CD4-positive, alpha-beta T cell treated with Interferon gamma for 1 hour (primary cell): ENCODE measurements around the gene NFATC4.
A peak's percentile ranks its signal among the peaks of the same experiment; 100 is the strongest.

Experiments
- DNase-seq: peaks from one replicate; pipeline ENCODE4 v3.0.0-alpha.2; 2020

The NFATC4 gene

DNA sequence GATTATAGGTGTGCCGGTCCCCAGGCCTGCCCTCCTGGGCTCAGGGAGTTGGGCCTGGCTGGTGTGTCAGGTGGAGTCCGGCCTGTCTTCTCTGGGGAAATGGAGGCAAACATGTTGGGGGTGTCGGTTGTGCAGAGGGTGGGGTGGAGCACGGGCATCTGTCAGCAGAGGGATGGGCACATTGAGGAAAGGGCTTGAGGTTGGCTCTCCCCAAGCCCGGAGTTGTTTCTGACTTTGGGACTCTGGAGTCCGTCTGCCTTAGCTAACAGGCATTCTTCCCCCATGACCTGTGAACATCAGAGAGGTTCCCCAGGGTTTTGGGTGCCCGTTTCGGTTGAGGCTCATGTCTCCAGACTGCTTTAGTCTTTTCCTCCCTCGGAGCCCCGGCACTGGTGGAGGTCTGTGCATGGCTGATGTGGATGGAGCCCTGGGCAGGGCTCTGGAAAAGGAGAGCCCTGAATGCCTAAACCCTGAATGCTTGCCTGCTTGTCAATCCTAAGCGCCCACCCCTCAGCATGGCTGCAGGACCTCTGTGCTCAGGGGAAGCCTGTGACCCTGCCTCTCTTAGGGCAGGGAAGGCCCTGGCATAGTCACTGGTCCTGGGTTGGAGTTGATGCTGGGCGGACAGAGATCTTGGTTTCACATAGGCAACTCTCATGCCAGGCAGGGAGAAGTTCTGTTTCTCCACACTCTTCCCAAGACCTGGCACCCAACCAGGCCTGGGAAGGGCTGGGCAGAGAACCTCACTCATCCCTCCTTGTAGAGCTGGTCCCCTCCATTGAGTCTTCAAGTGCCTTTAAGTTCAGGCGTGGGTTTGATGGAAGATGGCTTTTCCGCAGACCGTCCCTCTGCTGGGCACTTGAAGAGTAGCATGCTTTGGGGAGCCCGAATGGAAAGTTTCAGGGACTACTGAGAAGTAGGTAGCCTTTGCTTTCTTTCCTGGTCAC lies 43.7 kb downstream of the NFATC4 start:
- peak; percentile 29 for DNase-seq

DNA sequence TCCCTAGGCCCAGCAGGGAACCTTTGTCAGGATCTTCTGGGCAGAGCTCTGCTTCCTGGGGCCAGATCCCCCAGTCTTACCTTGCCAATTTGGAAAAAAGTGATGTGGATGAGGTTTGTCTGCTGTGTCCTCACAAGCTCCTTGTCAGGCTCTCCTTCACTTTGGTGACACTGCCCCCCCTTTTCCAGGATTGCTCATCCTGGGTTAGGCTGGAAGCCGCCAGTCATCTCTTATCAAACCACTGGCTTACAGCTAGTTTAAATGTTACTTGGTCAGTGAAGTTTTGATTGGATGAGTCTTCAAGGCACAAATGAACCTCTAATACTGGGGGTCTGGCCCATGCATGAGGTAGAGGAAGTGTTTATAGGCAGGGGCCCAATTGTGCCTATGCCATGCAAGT lies 46.1 kb downstream of the NFATC4 start:
- DNase-seq, result no peak

DNA sequence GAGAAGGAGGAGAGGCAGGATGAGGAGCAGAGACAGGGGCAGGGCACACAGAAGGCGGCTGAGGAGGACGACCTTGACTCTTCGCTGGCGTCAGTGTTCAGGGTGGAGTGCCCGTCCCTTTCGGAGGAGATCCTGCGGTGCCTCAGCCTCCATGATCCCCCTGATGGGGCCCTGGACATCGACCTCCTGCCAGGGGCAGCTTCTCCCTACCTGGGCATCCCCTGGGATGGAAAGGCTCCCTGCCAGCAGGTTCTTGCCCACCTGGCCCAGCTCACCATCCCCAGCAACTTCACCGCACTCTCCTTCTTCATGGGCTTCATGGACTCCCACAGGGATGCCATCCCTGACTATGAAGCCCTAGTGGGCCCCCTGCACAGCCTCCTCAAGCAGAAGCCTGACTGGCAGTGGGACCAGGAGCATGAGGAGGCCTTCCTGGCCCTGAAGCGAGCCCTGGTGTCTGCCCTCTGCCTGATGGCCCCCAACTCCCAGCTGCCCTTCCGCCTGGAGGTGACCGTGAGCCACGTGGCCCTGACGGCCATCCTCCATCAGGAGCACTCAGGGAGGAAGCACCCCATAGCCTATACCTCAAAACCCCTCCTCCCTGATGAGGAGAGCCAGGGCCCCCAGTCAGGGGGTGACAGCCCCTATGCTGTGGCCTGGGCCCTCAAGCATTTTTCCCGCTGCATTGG lies 46.9 kb downstream of the NFATC4 start:
- DNase-seq, result no peak

DNA sequence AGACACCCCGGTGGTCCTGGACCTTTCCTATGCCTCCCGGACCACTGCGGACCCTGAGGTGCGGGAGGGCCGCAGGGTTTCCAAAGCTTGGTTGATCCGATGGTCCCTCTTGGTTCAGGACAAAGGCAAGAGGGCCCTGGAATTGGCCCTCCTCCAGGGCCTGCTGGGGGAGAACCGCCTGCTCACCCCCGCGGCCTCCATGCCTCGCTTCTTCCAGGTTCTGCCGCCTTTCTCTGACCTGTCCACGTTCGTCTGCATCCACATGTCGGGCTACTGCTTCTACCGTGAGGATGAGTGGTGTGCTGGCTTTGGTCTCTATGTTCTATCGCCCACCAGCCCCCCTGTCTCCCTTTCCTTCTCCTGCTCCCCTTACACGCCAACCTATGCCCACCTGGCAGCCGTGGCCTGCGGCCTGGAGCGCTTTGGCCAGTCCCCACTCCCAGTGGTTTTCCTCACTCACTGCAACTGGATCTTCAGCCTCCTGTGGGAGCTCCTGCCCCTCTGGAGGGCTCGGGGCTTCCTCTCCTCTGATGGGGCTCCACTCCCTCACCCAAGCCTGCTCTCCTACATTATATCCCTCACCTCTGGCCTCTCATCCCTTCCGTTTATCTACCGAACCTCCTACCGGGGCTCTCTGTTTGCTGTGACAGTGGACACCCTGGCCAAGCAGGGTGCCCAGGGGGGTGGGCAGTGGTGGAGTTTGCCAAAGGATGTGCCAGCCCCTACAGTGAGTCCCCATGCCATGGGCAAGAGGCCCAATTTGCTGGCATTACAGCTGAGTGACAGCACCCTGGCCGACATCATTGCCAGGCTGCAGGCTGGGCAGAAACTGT lies 47.7 kb downstream of the NFATC4 start:
- no peak for DNase-seq

DNA sequence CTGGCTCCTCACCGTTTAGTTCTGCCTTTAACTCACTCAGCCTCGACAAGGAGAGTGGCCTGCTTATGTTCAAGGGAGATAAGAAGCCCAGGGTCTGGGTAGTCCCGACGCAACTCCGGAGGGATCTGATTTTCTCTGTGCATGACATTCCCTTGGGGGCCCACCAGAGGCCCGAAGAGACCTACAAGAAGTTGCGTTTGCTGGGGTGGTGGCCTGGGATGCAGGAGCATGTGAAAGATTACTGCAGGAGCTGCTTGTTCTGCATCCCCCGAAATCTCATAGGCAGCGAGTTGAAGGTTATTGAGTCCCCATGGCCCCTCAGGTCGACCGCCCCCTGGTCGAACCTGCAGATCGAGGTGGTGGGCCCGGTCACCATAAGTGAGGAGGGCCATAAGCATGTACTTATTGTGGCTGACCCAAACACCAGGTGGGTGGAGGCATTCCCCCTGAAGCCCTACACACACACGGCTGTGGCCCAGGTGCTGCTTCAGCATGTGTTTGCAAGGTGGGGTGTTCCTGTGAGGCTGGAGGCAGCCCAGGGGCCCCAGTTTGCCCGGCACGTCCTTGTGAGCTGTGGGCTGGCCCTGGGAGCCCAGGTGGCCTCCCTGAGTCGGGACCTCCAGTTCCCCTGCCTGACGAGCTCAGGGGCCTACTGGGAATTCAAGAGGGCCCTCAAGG lies 48.4 kb downstream of the NFATC4 start:
- no peak for DNase-seq

DNA sequence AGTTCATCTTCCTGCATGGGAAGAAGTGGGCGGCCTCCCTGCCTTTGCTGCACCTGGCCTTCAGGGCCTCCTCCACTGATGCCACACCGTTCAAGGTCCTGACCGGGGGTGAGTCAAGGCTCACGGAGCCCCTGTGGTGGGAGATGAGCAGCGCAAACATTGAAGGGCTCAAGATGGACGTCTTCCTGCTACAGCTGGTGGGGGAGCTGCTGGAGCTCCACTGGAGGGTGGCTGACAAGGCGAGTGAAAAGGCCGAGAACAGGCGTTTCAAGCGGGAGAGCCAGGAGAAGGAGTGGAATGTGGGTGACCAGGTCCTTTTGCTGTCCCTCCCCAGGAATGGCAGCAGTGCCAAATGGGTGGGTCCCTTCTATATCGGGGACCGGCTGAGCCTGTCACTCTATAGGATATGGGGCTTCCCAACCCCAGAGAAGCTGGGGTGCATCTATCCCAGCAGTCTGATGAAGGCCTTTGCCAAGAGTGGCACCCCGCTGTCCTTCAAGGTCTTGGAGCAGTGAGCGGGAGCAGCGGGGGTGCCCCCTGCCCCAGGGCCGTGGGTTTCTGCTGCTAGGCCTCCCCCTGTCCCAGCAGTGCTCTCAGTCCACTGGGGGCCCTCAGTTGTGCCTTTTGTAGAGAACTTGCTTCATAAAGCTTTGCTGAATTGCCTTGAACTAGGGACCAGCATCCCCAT lies 49.1 kb downstream of the NFATC4 start:
- DNase-seq, result no peak

DNA sequence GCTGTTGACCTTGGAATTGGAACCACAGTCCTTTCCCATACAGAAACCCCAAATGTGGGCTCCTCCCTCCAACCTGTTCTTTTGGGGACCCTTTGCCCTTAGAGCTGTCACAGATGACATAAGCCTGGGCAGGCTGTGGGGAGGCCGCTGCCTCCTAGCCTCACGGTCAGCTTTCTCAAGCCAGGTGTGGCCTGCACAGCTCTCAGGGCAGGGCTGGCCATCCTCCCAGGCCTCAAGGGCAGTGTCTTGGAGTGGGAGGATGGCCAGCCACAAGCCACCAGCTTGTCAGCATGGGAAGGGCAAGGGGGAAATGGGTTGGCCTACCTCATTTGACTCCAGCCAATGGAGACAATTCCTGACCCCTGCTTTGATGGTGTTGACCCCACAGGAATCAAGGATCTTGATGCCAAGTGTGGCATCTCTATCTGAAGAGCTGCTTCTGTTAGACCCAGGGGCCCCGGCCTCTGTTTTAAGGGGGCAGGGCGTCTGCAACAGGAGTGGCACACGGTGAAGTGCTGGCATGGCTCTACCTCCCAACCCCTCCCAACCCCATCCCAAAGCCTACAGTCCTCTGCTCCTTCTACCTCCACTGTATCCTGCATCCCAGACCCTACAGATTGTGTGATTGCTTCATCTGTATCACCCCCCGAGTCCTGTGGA lies 50.0 kb downstream of the NFATC4 start:
- DNase-seq, result no peak

DNA sequence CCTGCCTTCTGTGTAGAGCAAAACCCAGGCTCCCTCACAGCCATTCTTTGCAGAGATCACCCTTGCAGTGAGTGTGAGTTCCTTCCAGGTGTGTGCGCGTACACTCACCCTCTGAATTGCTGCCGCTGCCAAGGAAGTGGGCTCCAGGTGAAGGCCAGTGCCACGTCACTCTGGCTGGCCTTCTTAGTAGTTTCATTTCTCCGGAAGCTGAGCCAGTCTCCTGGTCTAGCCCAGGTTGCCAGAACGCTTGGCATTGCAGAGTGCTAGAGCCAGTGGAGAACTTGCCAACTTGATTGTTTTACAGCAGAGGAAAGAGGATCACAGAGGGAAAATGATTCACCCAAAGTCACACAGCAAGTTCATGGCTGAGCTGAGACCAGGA lies 50.5 kb downstream of the NFATC4 start:
- DNase-seq, result no peak

DNA sequence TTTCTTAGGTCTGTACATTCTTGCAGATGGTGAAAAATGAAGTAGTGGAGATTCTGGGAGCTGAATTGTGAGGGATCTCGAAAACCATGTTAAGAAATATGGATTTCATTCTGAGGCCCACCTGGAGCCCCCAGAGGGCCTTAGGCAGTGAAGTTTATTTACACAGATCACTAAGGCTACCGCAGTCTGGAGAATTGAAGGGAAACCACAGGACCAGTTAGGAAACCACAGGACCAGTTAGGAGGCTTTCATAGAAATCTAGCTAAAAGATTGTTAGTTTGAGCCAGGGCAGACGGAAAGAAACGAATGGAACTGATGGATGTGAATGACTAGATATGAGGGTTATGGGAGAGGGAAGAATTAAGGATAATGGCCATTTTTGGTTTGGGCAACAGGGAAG lies 54.3 kb downstream of the NFATC4 start:
- DNase-seq, result no peak

DNA sequence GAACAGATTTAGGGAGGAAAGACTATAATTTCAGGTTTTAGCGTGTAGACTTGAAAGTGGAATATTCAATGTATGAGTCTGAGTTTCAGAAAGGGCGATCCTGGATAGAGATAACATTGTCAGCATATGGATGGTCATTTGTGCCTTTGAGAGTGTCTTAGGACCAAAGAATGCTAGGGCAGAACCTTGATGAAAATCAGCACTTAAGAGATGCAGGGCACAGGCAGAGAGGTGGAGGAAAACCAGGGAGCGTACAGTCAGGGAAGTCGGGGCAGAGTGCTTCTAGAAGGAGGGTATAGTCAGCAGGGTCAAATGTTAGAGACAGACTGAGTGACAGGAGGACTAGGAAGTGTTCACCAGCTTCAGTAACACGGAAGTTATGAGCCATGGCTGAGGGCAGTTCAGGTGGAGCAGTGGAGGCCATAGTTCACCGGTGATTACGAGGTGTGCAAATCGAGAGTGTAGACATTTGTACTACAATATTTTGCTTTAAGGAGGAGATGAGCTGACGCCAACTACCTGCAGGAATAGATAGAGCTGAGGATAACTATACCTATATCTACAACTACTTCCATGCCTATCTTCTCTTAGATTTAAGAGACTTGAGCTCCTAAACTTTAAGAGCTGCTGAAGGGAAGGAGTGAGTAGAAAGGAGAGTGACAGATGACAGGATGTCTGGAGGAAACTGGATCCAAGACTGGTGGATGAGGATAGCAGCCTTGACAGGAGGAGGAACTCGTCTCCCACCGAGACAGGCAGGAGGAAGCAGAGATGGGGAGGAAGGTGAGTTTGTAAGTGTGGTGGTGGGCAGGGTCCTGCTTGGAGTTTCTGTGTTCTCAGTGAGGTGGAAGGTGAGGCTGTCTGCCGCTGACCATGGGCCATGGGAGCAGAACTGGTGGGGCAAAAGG lies 55.0 kb downstream of the NFATC4 start:
- no peak for DNase-seq

DNA sequence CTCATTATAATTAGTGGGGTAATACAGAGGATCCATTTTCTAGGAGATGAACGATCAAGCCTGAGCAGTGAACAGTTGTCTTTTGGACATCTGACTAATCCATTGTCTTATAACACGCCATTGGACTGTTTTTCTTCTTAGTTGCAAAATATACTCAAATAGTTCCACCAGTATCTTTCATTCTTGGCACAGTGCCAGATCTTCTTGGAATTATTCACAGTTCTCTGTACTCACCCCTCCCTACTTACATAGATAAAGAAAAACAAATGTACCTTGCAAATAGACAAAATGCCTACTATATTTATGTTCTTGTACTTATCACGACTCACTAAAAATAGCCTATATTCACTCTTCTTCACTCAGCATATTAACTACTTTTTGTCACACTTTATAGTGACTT lies 57.7 kb downstream of the NFATC4 start:
- no peak for DNase-seq

DNA sequence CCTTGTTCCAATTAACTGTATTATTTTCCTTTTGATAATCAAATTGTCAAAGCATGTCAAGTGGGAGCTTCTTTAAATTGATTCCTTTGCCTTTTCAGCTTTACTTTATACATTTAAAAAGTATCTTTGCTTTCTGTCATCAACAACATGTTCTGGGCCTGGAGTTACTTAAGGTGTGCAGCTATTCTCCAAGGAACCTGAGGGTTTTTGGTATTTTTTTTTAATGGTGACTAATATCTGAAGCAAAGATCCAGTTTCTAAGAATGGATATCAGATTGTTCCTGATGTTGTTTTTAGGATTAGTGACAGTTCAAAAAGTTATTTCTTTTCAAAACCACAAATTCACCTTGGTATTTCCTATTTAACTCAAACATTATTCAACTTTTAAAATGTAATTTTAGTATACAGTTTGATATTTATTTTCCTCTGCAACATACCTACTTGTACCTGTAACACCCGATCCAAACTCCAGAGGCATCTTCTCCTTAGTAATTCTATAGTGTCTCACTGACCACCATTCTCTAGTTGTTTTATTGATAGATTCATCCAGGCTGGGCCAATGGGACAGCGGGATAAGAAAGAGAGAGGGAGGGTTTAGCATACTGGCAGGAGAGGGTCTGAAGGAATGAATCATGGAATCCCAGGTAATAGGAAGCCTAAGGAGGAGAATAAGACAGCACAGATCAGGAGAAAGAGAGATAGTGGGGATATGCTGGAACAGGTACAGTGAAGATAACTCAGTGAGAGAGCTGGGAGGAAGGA lies 58.3 kb downstream of the NFATC4 start:
- no peak for DNase-seq

DNA sequence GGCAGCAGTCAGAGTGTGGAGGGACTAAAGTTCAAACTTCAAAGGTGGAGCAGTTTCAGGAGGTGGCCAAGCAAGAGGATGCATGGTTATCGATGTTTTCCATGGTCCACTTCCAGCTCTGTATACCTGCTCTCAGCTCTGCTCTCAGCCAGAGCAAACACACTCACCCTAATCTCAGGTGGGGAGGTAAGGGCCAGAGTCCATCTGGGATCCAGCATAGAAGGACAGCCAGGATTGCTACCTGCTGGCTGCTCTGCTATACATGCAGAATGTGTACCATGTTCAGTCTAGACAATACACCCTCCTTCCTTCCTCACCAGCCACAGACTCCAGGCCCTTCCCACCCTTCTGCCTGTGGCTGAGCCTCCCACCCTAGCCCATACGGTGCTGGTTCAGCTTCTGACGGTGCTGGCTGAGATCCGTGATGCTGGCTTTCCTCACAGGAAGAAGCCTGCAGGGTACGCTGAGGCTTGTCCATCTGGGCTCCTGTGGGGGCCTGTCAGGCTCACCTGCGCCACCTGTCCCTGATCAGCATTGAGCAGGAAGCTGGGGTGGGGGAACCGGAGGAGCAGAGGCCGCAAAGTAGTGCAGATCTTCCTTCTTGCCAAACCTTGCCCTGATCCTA lies 59.0 kb downstream of the NFATC4 start:
- DNase-seq, result no peak

DNA sequence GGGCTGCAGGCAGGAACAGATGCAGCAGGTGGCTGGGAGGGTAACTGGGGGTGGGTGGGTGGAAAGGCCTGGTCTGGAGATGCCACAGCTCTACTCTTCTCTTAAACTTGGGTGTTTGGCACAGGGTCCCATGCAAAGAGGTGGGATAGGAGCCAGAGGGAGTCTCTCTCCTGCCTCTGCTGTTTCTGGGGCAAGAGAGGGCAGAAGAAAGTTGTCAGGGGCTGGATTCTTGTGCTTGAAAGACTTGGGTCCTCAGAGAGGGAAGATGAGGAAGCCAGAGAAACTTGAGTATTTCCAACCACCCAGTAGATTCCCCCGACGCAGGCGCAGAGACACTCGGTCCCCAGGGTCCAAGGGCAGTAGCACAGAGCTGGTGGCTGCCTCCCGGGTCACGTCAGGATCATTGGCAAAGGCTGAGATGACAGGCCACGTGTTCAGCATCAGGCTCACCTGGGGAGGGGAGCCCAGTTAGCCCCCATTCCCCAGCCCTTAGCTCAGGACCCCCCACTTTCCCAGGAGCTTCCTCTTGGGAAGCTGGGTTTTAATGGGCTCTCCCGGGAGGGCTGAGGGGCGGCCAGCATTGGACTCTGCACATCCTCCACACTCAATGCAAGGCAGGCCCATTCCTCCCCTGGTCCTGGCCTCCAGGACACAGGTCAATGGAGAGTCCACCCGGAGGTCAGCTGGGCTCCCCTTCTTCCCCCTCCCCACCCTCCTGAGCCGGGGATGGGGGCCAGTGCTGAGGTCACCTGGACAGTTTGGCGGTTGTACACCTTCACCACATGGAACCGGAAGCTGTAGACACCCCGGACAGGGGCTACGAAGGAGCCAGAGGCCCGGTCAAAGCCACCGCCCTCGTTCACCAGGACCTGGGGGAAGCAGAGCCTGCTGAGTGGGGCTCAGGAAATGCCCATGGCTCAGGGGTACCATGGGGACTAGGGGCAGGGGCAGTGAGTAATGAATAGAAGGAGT lies 59.8 kb downstream of the NFATC4 start:
- DNase-seq, result no peak

DNA sequence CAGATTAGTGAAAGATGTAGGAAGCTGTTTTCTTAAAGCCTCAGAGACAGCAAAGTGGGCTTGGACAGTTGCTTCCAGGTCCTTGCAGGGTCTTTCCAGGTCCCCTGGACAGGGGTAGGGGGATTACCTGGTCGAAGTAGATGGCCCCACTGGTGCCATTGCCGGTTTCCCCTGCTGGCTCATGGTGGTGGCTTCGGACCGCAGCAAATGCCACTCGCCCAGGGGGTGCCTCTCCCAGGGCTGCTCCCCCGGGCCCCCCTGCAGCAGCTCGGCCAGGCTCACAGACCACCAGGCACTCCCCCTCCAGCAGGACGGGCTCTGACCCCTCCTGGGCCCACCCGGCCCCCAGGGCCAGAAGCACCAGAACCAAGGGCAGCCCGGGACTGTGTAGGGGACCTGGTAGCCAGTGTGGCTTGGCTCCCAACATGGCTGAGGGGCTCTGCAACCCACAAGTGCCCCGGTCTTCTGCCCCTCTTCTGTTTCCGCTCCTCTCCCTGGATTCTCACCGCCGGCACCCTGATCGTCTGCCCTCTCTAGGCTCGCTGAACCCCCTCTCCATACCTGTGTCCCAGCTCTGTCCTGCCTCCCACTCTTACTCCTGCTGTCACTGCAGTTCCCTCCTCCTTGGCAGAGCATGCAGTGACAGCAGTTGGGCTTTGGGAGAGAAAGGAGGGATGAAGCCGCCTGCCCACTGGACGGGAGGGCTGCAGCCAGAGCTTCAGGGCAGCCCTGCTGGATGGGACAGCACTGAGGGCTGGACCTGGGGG lies 60.8 kb downstream of the NFATC4 start:
- no peak for DNase-seq
